Neural progenitor cell (in vitro differentiated cells): ENCODE results near the gene CA12. TPM values are rescaled to one million over a fixed set of nuclear protein-coding genes. Genes with fewer than 3 reads are reported as not detected.

Experiments
- DNase-seq: peaks from one replicate; pipeline ENCODE4 v3.0.0-alpha.2; 2016; ENCODE audit warnings: low spot score
- H2AFZ ChIP-seq: fragments of 200-600 bp; sonication (generic); replicated peaks from 2 replicates; pipeline ENCODE4 v1.6.1; 2016; ENCODE audit warnings: antibody characterized with exemption
- H3F3A ChIP-seq: fragments of 200-600 bp; sonication (generic); 2 replicates; pipeline ENCODE4 v1.6.1; 2016; ENCODE audit warnings: antibody characterized with exemption, low read depth
- H3K27ac ChIP-seq: fragments of 200-600 bp; sonication (generic); 2 replicates; pipeline ENCODE4 v1.5.1; 2016; ENCODE audit warnings: mild to moderate bottlenecking
- H3K27me3 ChIP-seq: fragments of 200-600 bp; sonication (generic); 2 replicates; pipeline ENCODE4 v1.6.1; 2016; ENCODE audit warnings: mild to moderate bottlenecking, moderate library complexity
- H3K36me3 ChIP-seq: fragments of 200-600 bp; sonication (generic); 2 replicates; pipeline ENCODE4 v1.5.1; 2016
- H3K4me1 ChIP-seq: fragments of 200-600 bp; sonication (generic); 2 replicates; pipeline ENCODE4 v1.6.1; 2016; ENCODE audit warnings: mixed run types
- H3K4me2 ChIP-seq: fragments of 200-600 bp; sonication (generic); 2 replicates; pipeline ENCODE4 v1.6.1; 2016
- H3K4me3 ChIP-seq: fragments of 200-600 bp; sonication (generic); 2 replicates; pipeline ENCODE4 v1.5.1; 2016
- H3K79me2 ChIP-seq: fragments of 200-600 bp; sonication (generic); 2 replicates; pipeline ENCODE4 v1.6.1; 2016; ENCODE audit warnings: low read depth
- H3K9ac ChIP-seq: fragments of 200-600 bp; sonication (generic); 2 replicates; pipeline ENCODE4 v1.6.1; 2016
- H3K9me3 ChIP-seq: fragments of 200-600 bp; sonication (generic); 2 replicates; pipeline ENCODE4 v1.5.1; 2016; ENCODE audit warnings: low read depth
- H4K20me1 ChIP-seq: fragments of 200-600 bp; sonication (generic); 2 replicates; pipeline ENCODE4 v1.6.1; 2016; ENCODE audit warnings: low read depth
- H3K27ac Mint-ChIP-seq: 3 replicates; pipeline ENCODE4 v1.8.0; 2021; ENCODE audit warnings: mixed read lengths
- H3K27me3 Mint-ChIP-seq: 2 replicates; pipeline ENCODE4 v1.8.0; 2022; ENCODE audit warnings: low read depth, mild to moderate bottlenecking, inconsistent platforms, moderate library complexity, mixed read lengths; ENCODE audit not compliant: insufficient read depth
- H3K36me3 Mint-ChIP-seq: 3 replicates; pipeline ENCODE4 v1.8.0; 2021; ENCODE audit warnings: mixed read lengths
- H3K4me1 Mint-ChIP-seq: 3 replicates; pipeline ENCODE4 v1.8.0; 2021; ENCODE audit warnings: mixed read lengths
- H3K4me3 Mint-ChIP-seq: 3 replicates; pipeline ENCODE4 v1.8.0; 2021; ENCODE audit warnings: mild to moderate bottlenecking, moderate library complexity, mixed read lengths
- H3K9me3 Mint-ChIP-seq: 3 replicates; pipeline ENCODE4 v1.8.0; 2020; ENCODE audit warnings: mixed read lengths
- EZH2 ChIP-seq: fragments of 200-600 bp; sonication (generic); IDR thresholded peaks from 2 replicates; pipeline ENCODE4 v1.6.1; 2017; ENCODE audit warnings: antibody characterized with exemption, mild to moderate bottlenecking, moderate library complexity
- EZH2phosphoT487 ChIP-seq: fragments of 200-600 bp; sonication (generic); IDR thresholded peaks from 2 replicates; pipeline ENCODE4 v1.6.1; 2017; ENCODE audit warnings: antibody characterized with exemption
- total RNA-seq: library from RNA; depleted of rRNA; stranded (reverse); fragments of >200 nt; gene quantifications from 2 replicates; pipeline ENCODE4 v1.2.3, GENCODE V29; 2015; ENCODE audit warnings: low replicate concordance
- TF ChIP-seq, protein P1 (sequence below): fragments of 200-600 bp; sonication (generic); IDR thresholded peaks from 2 replicates; pipeline ENCODE4 v1.5.1; 2017; ENCODE audit warnings: antibody characterized with exemption, mild to moderate bottlenecking

Gene CA12
- total RNA-seq, 1 donor from 2014 or later, result 0.45 TPM

DNA sequence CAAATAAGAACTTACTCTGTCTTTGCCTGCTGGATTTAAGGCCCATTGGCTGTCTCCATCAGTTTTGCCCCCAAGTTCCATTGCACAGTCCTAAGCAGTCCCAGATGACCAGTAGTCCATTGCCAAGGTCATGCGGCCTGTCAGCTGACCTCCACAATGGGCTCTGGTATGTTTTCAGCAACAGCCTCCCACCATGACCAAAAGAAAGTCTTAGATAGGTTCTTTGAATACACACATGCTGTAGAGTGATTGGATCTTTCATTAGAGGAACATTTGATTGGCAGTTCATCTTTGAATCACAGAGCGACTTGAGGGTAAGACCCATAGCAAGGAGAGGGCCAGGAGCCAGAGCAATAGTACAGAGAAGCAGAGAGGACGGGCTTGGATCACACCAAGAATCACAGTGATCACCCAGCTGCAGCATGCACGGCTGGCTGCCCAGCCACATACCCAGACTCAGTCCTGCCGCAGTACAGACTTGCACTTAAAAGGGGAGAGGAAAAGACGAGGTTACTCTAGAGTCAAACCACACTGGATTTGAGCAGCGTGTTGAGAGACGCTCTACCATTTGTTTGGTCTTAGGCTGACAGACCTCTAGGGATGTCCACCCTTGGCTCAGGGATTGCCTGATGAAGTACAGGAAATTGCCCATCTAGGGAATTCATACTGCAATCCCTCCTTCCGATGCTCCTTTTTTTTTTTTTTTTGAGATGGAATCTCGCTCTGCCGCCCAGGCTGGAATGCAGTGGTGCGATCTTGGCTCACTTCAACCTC lies 53.8 kb downstream of the CA12 start:
- Histone ChIP-seq H3K4me1 (peaks cover 5% of the 10 kb centered on the region), H4K20me1 (no peaks in the 10 kb centered on the region), H3K27ac (no peak overlapping the region), H3K36me3 (no peaks in the 10 kb centered on the region), H3F3A (no peaks in the 10 kb centered on the region), H2AFZ (no peak overlapping the region), H3K9ac (no peak overlapping the region), H3K4me3 (no peak overlapping the region), H3K79me2 (no peaks in the 10 kb centered on the region), H3K9me3 (no peaks in the 10 kb centered on the region), H3K4me2 (no peak overlapping the region), H3K27me3 (no peaks in the 10 kb centered on the region)
- Mint-ChIP-seq H3K9me3 (no peaks in the 10 kb centered on the region), H3K27me3 (peaks cover 9% of the 10 kb centered on the region), H3K4me1 (peaks cover 17% of the 10 kb centered on the region), H3K4me3 (no peak overlapping the region), H3K27ac (no peak overlapping the region), H3K36me3 (peaks cover 1% of the 10 kb centered on the region)
- TF ChIP-seq, protein P1, sequence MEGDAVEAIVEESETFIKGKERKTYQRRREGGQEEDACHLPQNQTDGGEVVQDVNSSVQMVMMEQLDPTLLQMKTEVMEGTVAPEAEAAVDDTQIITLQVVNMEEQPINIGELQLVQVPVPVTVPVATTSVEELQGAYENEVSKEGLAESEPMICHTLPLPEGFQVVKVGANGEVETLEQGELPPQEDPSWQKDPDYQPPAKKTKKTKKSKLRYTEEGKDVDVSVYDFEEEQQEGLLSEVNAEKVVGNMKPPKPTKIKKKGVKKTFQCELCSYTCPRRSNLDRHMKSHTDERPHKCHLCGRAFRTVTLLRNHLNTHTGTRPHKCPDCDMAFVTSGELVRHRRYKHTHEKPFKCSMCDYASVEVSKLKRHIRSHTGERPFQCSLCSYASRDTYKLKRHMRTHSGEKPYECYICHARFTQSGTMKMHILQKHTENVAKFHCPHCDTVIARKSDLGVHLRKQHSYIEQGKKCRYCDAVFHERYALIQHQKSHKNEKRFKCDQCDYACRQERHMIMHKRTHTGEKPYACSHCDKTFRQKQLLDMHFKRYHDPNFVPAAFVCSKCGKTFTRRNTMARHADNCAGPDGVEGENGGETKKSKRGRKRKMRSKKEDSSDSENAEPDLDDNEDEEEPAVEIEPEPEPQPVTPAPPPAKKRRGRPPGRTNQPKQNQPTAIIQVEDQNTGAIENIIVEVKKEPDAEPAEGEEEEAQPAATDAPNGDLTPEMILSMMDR, result no peak
- TF ChIP-seq EZH2phosphoT487 (no peak), EZH2 (no peak)
- no peak for DNase-seq

DNA sequence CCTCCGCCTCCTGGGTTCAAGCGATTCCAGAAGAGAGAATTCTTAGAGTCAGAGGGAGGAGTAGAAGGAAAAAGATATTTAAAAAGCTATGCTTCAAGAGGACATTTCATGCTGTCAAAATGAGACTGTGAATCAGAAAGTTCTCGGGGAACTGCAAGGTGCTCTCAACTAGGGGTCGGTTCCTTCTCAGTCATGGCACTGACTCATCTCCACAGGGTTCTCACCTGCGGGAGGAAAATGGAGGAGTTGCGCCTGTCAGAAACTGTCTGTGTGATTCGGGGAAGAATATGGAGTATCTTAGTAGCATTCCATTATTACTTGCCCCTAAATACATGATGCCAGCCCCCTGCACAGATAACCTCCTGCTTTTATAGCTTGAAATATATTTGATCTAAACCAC lies 56.9 kb downstream of the CA12 start:
- no peaks in the 10 kb centered on the region for H3K79me2 ChIP-seq
- H3K4me1 Mint-ChIP-seq, result peaks cover 16% of the 10 kb centered on the region
- H3K27me3 Mint-ChIP-seq, result peaks cover 6% of the 10 kb centered on the region
- no peak overlapping the region for H2AFZ ChIP-seq
- no peak for DNase-seq
- TF ChIP-seq EZH2 (no peak), EZH2phosphoT487 (no peak)
- TF ChIP-seq, protein P1, result no peak
- H3K9ac ChIP-seq, result no peak overlapping the region
- H3K4me3 Mint-ChIP-seq, result no peak overlapping the region
- no peaks in the 10 kb centered on the region for H4K20me1 ChIP-seq
- peaks cover 5% of the 10 kb centered on the region for H3K4me1 ChIP-seq
- no peaks in the 10 kb centered on the region for H3F3A ChIP-seq
- H3K27me3 ChIP-seq, result no peaks in the 10 kb centered on the region
- H3K27ac ChIP-seq, result no peak overlapping the region
- H3K36me3 ChIP-seq, result no peaks in the 10 kb centered on the region
- no peaks in the 10 kb centered on the region for H3K9me3 ChIP-seq
- no peak overlapping the region for H3K27ac Mint-ChIP-seq
- no peaks in the 10 kb centered on the region for H3K9me3 Mint-ChIP-seq
- H3K4me2 ChIP-seq, result no peak overlapping the region
- H3K4me3 ChIP-seq, result no peak overlapping the region
- peaks cover 1% of the 10 kb centered on the region for H3K36me3 Mint-ChIP-seq

DNA sequence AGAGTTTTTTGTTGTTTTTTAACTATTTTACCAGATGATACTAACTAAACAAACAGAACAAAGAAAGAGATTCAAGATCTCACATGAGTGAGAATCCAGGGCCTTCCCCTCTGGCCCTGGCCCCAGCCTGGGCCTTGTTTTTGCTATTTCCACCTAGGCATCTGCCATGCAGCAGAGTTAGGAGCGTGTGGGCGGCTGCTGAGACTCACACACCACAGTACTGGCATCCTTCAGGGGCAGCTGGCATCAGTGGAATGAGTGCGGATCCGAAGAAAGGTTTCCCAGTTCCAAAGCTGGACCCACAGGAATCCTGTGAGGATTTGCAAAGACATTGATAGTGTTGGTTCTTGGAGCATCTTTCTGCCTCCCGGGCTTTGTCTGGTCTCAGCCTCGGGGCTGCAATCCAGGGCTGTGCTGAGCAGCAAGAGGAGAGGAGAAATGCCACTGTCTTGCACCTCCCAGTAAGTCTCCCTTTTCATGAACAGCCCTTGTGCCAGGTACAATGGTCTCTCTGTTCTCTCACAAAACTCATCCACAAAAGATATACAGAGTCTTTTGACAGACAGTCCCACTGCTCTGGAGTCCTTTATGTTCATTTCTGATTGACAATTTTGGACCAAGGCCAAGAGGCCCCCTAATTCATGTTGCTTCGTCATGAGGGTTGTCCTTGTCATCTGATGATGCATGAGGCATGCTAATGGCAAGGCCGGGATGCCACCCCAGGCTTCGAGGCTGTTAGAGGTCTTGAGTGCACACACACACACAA lies 57.7 kb downstream of the CA12 start:
- DNase-seq, result no peak
- Histone ChIP-seq H3K36me3 (no peaks in the 10 kb centered on the region), H3K27me3 (no peaks in the 10 kb centered on the region), H3K4me3 (no peak overlapping the region), H4K20me1 (no peaks in the 10 kb centered on the region), H3K4me2 (no peak overlapping the region), H3K9ac (no peak overlapping the region), H3K79me2 (no peaks in the 10 kb centered on the region), H3K4me1 (peaks cover 5% of the 10 kb centered on the region), H3K9me3 (no peaks in the 10 kb centered on the region), H3F3A (no peaks in the 10 kb centered on the region), H3K27ac (no peak overlapping the region), H2AFZ (peak overlapping the region; percentile 61)
- H3K27ac Mint-ChIP-seq, result peak overlapping the region; percentile 67
- no peaks in the 10 kb centered on the region for H3K9me3 Mint-ChIP-seq
- no peak overlapping the region for H3K4me3 Mint-ChIP-seq
- peaks cover 6% of the 10 kb centered on the region for H3K27me3 Mint-ChIP-seq
- H3K4me1 Mint-ChIP-seq, result peaks cover 16% of the 10 kb centered on the region
- peaks cover 1% of the 10 kb centered on the region for H3K36me3 Mint-ChIP-seq
- no peak for TF ChIP-seq EZH2phosphoT487
- TF ChIP-seq, protein P1, result no peak
